Brain pericyte (primary cell): ENCODE data around the gene C13orf46.
A peak's percentile ranks its signal among the peaks of the same experiment; 100 is the strongest.

Experiments used
- DNase-seq: peaks from one replicate; pipeline ENCODE4 v3.0.0-alpha.2; 2012; ENCODE audit warnings: low read depth, low spot score

C13orf46 gene

GRCh38 chr13:113939129-113939943, 34.5 kb downstream of the C13orf46 start:
- DNase-seq: no peak

- no peak for DNase-seq
These were observed 35.2 kb downstream of the C13orf46 start for GRCh38 chr13:113938716-113939115.

- no peak for DNase-seq
These were observed 35.6 kb downstream of the C13orf46 start for GRCh38 chr13:113938246-113938645.

- DNase-seq: no peak
These were observed 36.2 kb downstream of the C13orf46 start for GRCh38 chr13:113937527-113938180.

GRCh38 chr13:113937073-113937472, 36.8 kb downstream of the C13orf46 start:
- DNase-seq: no peak

- no peak for DNase-seq
These were observed 37.5 kb downstream of the C13orf46 start for GRCh38 chr13:113936166-113936965.

- DNase-seq: no peak
These were observed 38.7 kb downstream of the C13orf46 start for GRCh38 chr13:113935001-113935844.

GRCh38 chr13:113934576-113934975, 39.3 kb downstream of the C13orf46 start:
- DNase-seq: no peak

GRCh38 chr13:113933901-113934300, 40.0 kb downstream of the C13orf46 start:
- no peak for DNase-seq

- DNase-seq: no peak
These were observed 41.9 kb downstream of the C13orf46 start for GRCh38 chr13:113931841-113932459.

GRCh38 chr13:113930671-113931637, 42.9 kb downstream of the C13orf46 start:
- DNase-seq: no peak

- no peak for DNase-seq
These were observed 44.0 kb downstream of the C13orf46 start for GRCh38 chr13:113929628-113930615.

- DNase-seq: peak; percentile 49
These were observed 44.9 kb downstream of the C13orf46 start for GRCh38 chr13:113928685-113929627.

- DNase-seq: peak; percentile 20
These were observed 46.0 kb downstream of the C13orf46 start for GRCh38 chr13:113927661-113928581.

- no peak for DNase-seq
These were observed 46.8 kb downstream of the C13orf46 start for GRCh38 chr13:113926951-113927660.
